AG04449 (cell line): ENCODE data around the gene RNF207.

Experiments
- CTCF ChIA-PET: fragments of 350-600 bp; formaldehyde crosslinking; extraction: SDS; loops from one replicate; lab custom pipeline; 2021; ENCODE audit warnings: antibody characterized with exemption; lab: Yijun Ruan, JAX
- POLR2A ChIA-PET: fragments of 400-600, 350-600 bp; formaldehyde crosslinking; extraction: SDS; loops from one replicate; lab custom pipeline; 2020; ENCODE audit warnings: antibody characterized with exemption, inconsistent platforms; lab: Yijun Ruan, JAX
- DNase-seq: peaks from one replicate; pipeline ENCODE4 v3.0.0-alpha.2; 2010; ENCODE audit warnings: low read depth, low spot score
- H3K4me3 ChIP-seq: 2 replicates; pipeline ENCODE4 v1.5.1; 2011; ENCODE audit warnings: low read depth, mild to moderate bottlenecking, control low read depth, low read length
- CTCF ChIP-seq: IDR thresholded peaks from one replicate; pipeline ENCODE4 v1.5.1; 2011; ENCODE audit warnings: mild to moderate bottlenecking, moderate library complexity, low read length, control low read depth, inconsistent platforms; ENCODE audit not compliant: insufficient read depth; ENCODE audit errors: missing control alignments

Gene RNF207

GRCh38 chr1:6234502-6235295 lies 28.8 kb downstream of the RNF207 start:
- ChIA-PET CTCF (interaction anchor here (0.9 to 4.9 kb wide), 6 partner anchors 9 to 30 kb away, joined by 3 to 65 read pairs (median 6); partner anchors contain the start of gene HES3), POLR2A (no interaction called here)
- H3K4me3 ChIP-seq = peak overlapping the region; percentile 73
- no peak for DNase-seq
- TF ChIP-seq CTCF = no peak

- POLR2A ChIA-PET = interaction anchor here (1.0 kb wide), 1 partner anchor 19 kb away, joined by 3 read pairs; no protein-coding TSS in a partner anchor
- peak overlapping the region; percentile 73 for H3K4me3 ChIP-seq
- DNase-seq = no peak
- TF ChIP-seq CTCF = no peak
- CTCF ChIA-PET = interaction anchor here (0.9 to 4.9 kb wide), 6 partner anchors 10 to 31 kb away, joined by 3 to 65 read pairs (median 6); partner anchors contain the start of gene HES3
Observed at GRCh38 chr1:6235296-6235677, 29.4 kb downstream of the RNF207 start.

GRCh38 chr1:6237093-6237492 lies 31.2 kb downstream of the RNF207 start:
- no peak for TF ChIP-seq CTCF
- H3K4me3 ChIP-seq = no peak overlapping the region
- DNase-seq = no peak
- POLR2A ChIA-PET = no interaction called here
- CTCF ChIA-PET = interaction anchor here (0.6 to 4.9 kb wide), 6 partner anchors 9 to 121 kb away, joined by 3 to 65 read pairs (median 4); partner anchors contain the start of gene HES3

- no peak for TF ChIP-seq CTCF
- POLR2A ChIA-PET = no interaction called here
Observed at GRCh38 chr1:6239213-6239752, 33.4 kb downstream of the RNF207 start.

GRCh38 chr1:6239950-6240768 lies 34.2 kb downstream of the RNF207 start:
- no peak for DNase-seq
- H3K4me3 ChIP-seq = no peak overlapping the region
- ChIA-PET CTCF (interaction anchor here (0.9 to 2.9 kb wide), 7 partner anchors 8 to 250 kb away, joined by 3 to 14 read pairs (median 5); partner anchors contain the start of gene ACOT7), POLR2A (no interaction called here)
- TF ChIP-seq CTCF = no peak

More at GRCh38 chr1:6239213-6239752, 33.4 kb downstream of the RNF207 start:
- DNase-seq = no peak
- no peak overlapping the region for H3K4me3 ChIP-seq
- CTCF ChIA-PET = interaction anchor here (1.0 to 4.9 kb wide), 6 partner anchors 7 to 251 kb away, joined by 3 to 65 read pairs (median 4); partner anchors contain the start of gene HES3
